CD4-positive, alpha-beta T cell treated with Interleukin-21 for 1 hour (primary cell): ENCODE data around the gene LRBA.

Source experiments
- DNase-seq: peaks from one replicate; pipeline ENCODE4 v3.0.0-alpha.2; 2020

The LRBA gene

GRCh38 chr4:150256841-150257730 is 758.0 kb downstream of the LRBA start:
- no peak for DNase-seq

GRCh38 chr4:150256225-150256620 is 758.9 kb downstream of the LRBA start:
- DNase-seq, result no peak

- DNase-seq, result no peak
Observed at GRCh38 chr4:150255610-150256224, 759.4 kb downstream of the LRBA start.

- no peak for DNase-seq
Observed at GRCh38 chr4:150253965-150254630, 761.0 kb downstream of the LRBA start.

- no peak for DNase-seq
Observed at GRCh38 chr4:150253416-150253815, 761.7 kb downstream of the LRBA start.

- DNase-seq, result no peak
Observed at GRCh38 chr4:150252741-150253140, 762.3 kb downstream of the LRBA start.

GRCh38 chr4:150252306-150252705 is 762.8 kb downstream of the LRBA start:
- DNase-seq, result no peak

GRCh38 chr4:150251752-150252190 is 763.3 kb downstream of the LRBA start:
- DNase-seq, result no peak

- DNase-seq, result no peak
Observed at GRCh38 chr4:150250998-150251651, 764.0 kb downstream of the LRBA start.

- DNase-seq, result no peak
Observed at GRCh38 chr4:150250293-150250997, 764.6 kb downstream of the LRBA start.

GRCh38 chr4:150248181-150248580 is 766.9 kb downstream of the LRBA start:
- no peak for DNase-seq

- DNase-seq, result no peak
Observed at GRCh38 chr4:150247184-150247583, 767.9 kb downstream of the LRBA start.

GRCh38 chr4:150244600-150244999 is 770.5 kb downstream of the LRBA start:
- DNase-seq, result no peak

GRCh38 chr4:150243932-150244331 is 771.2 kb downstream of the LRBA start:
- no peak for DNase-seq

- DNase-seq, result no peak
Observed at GRCh38 chr4:150242820-150243458, 772.1 kb downstream of the LRBA start.

- DNase-seq, result no peak
Observed at GRCh38 chr4:150240011-150240410, 775.1 kb downstream of the LRBA start.

- no peak for DNase-seq
Observed at GRCh38 chr4:150238591-150238990, 776.5 kb downstream of the LRBA start.

GRCh38 chr4:150237110-150237872 is 777.8 kb downstream of the LRBA start:
- DNase-seq, result no peak

GRCh38 chr4:150236626-150237025 is 778.5 kb downstream of the LRBA start:
- DNase-seq, result no peak

- DNase-seq, result no peak
Observed at GRCh38 chr4:150235808-150236271, 779.2 kb downstream of the LRBA start.

- DNase-seq, result no peak
Observed at GRCh38 chr4:150235317-150235716, 779.8 kb downstream of the LRBA start.
